ENCODE results near the gene PLEKHD1. TPM values are rescaled to one million over a fixed set of nuclear protein-coding genes. Genes with fewer than 3 reads are reported as not detected.

PLEKHD1 gene
- total RNA-seq, 1 experiment from 2014 or later = 1.0 TPM

DNA sequence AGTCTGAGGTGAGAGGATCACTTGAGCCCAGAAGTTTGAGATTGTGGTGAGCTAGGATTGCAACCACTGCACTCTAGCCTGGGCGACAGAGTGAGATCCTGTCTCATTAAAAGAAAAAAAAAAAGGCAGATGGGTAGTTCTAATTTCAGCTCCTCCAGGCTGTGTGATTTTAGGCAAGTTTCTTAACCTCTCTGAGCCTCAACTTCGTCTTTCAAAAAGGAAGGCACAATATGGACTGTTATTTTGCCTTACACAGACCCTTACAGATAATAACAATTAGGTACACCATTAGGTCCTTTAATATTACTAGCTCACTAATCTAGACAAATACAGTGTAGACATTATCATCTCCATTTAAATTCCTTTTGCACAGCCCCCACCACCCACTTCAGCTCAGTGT lies 94.9 kb downstream of the PLEKHD1 start (continued):
- TF ChIP-seq, protein P1, sequence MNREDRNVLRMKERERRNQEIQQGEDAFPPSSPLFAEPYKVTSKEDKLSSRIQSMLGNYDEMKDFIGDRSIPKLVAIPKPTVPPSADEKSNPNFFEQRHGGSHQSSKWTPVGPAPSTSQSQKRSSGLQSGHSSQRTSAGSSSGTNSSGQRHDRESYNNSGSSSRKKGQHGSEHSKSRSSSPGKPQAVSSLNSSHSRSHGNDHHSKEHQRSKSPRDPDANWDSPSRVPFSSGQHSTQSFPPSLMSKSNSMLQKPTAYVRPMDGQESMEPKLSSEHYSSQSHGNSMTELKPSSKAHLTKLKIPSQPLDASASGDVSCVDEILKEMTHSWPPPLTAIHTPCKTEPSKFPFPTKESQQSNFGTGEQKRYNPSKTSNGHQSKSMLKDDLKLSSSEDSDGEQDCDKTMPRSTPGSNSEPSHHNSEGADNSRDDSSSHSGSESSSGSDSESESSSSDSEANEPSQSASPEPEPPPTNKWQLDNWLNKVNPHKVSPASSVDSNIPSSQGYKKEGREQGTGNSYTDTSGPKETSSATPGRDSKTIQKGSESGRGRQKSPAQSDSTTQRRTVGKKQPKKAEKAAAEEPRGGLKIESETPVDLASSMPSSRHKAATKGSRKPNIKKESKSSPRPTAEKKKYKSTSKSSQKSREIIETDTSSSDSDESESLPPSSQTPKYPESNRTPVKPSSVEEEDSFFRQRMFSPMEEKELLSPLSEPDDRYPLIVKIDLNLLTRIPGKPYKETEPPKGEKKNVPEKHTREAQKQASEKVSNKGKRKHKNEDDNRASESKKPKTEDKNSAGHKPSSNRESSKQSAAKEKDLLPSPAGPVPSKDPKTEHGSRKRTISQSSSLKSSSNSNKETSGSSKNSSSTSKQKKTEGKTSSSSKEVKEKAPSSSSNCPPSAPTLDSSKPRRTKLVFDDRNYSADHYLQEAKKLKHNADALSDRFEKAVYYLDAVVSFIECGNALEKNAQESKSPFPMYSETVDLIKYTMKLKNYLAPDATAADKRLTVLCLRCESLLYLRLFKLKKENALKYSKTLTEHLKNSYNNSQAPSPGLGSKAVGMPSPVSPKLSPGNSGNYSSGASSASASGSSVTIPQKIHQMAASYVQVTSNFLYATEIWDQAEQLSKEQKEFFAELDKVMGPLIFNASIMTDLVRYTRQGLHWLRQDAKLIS (CRISPR knock-in tag; IDR thresholded peaks at IDR 0.05; ENCODE audit: borderline replicate concordance) = no peak
- TF ChIP-seq, protein P2, sequence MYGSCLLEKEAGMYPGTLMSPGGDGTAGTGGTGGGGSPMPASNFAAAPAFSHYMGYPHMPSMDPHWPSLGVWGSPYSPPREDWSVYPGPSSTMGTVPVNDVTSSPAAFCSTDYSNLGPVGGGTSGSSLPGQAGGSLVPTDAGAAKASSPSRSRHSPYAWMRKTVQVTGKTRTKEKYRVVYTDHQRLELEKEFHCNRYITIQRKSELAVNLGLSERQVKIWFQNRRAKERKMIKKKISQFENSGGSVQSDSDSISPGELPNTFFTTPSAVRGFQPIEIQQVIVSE (CRISPR knock-in tag; IDR thresholded peaks at IDR 0.05; ENCODE audit: borderline replicate concordance) = no peak

DNA sequence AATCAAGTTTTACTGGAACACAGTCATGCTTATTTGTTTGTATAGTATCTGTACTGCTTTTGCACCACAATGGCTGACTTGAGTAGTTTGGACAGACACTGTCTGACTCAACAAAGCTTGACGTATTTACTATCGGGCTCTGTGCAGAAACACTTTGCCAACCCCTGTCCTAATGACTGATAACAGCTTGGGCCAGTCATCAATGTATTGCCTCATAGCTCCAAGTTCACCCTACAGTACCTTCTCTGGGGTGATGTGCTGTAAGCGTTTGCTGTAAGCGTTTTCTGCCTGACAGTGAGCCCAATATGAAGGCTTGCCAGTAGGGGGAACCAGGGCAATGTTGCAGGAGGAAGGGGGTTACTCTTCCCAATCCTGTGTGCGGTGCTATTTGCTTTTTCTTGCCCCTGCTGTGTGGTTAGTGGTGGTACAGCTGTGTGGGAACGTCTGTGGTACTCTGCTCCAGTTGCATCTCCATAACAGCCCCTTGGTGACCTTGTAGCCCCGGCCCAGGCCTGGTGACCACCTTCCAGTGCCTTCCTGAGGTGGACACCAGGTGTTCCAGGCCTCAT lies 95.6 kb downstream of the PLEKHD1 start:
- peak; percentile 98 for ATAC-seq
- Mint-ChIP-seq H3K36me3 (no peaks in the 10 kb centered on the region), H3K27ac (no peak overlapping the region)

More for the DNA sequence above, 95.6 kb downstream of the PLEKHD1 start:
- TF ChIP-seq ZNF263 (CRISPR knock-in tag; IDR thresholded peaks at IDR 0.05; ENCODE audit: low read depth) (no peak), GABPB1 (CRISPR knock-in tag; IDR thresholded peaks at IDR 0.05) (peak; percentile 89), MYBL2 (CRISPR knock-in tag; IDR thresholded peaks at IDR 0.05) (no peak), SMAD4 (CRISPR knock-in tag; IDR thresholded peaks at IDR 0.05) (no peak), TEAD1 (CRISPR knock-in tag; IDR thresholded peaks at IDR 0.05) (0 out of 2 replicates have a peak, but pooled peaks have one; percentile 35)
- TF ChIP-seq, protein P3, sequence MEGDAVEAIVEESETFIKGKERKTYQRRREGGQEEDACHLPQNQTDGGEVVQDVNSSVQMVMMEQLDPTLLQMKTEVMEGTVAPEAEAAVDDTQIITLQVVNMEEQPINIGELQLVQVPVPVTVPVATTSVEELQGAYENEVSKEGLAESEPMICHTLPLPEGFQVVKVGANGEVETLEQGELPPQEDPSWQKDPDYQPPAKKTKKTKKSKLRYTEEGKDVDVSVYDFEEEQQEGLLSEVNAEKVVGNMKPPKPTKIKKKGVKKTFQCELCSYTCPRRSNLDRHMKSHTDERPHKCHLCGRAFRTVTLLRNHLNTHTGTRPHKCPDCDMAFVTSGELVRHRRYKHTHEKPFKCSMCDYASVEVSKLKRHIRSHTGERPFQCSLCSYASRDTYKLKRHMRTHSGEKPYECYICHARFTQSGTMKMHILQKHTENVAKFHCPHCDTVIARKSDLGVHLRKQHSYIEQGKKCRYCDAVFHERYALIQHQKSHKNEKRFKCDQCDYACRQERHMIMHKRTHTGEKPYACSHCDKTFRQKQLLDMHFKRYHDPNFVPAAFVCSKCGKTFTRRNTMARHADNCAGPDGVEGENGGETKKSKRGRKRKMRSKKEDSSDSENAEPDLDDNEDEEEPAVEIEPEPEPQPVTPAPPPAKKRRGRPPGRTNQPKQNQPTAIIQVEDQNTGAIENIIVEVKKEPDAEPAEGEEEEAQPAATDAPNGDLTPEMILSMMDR (IDR thresholded peaks at IDR 0.05) = peak; percentile 52; the same call in 1 of the 2 replicates
- ChIA-PET POLR2A (interaction anchor here (1.2 to 1.5 kb wide), 2 partner anchors 8 to 138 kb away, joined by 3 to 4 read pairs; no protein-coding TSS in a partner anchor), CTCF (interaction anchor here (0.6 to 1.9 kb wide), 36 partner anchors 8 to 517 kb away, joined by 3 to 17 read pairs (median 4); partner anchors contain the start of gene SRSF5)
- DNase-seq (ENCODE audit: low spot score) = peak; percentile 73
- Mint-ChIP-seq H3K9me3 (no peaks in the 10 kb centered on the region), H3K27me3 (ENCODE audit: low read depth) (peaks cover 15% of the 10 kb centered on the region), H3K4me3 (no peak overlapping the region), H3K4me1 (peaks cover 11% of the 10 kb centered on the region)

Other genes with a start within 250 kb of the PLEKHD1 start
- 3.0 to 4.5 TPM (median 3.8 TPM) in 3 replicates for gene GALNT16, start 224.6 kb upstream of the PLEKHD1 start, total RNA-seq (2021)
- 320 to 363 TPM (median 356 TPM) in 3 replicates for gene ERH, start 86.4 kb upstream of the PLEKHD1 start, total RNA-seq (2021)
- gene SLC39A9, start 86.0 kb upstream of the PLEKHD1 start, total RNA-seq (2021) = 39.2 to 44.1 TPM (median 42.6 TPM) in 3 replicates
- gene CCDC177, start 90.1 kb downstream of the PLEKHD1 start, total RNA-seq (2021) = 1.7 to 2.2 TPM (median 2.1 TPM) in 3 replicates
- gene SUSD6, start 126.9 kb downstream of the PLEKHD1 start, total RNA-seq (2021) = 6.6 to 10.1 TPM (median 8.1 TPM) in 3 replicates